K562 (cell line): ENCODE data around the gene CHRNB1. TPM values are rescaled to one million over a fixed set of nuclear protein-coding genes. Genes with fewer than 3 reads are reported as not detected.

Experiments
- ATAC-seq: fragments of 200-7000 bp; cut with Tn5 transposase; 3 replicates; pipeline ENCODE4 v1.9.1; 2020; ENCODE audit warnings: moderate library complexity
- BruUV-seq: library from RNA; stranded (reverse); fragments of 400-500 nt; replicated peaks from 2 replicates; lab custom pipeline; 2021; lab: Mats Ljungman, UMichigan
- CTCF ChIA-PET: fragments of 300-600 bp; formaldehyde crosslinking; extraction: SDS; loops from one replicate; lab custom pipeline; 2021; ENCODE audit warnings: low intra/inter-chr PET ratio; lab: Yijun Ruan, JAX
- POLR2A ChIA-PET: fragments of 300-600, 350-650 bp; sonication (Branson Sonifier 250); formaldehyde crosslinking; extraction: SDS; loops from one replicate; lab custom pipeline; 2021; ENCODE audit warnings: antibody characterized with exemption, inconsistent platforms; lab: Yijun Ruan, JAX
- DNase-seq, 4 experiments: peaks; one replicate each; pipeline versions ENCODE4 v3.0.0 to v3.0.0-alpha.2; 2011 to 2018; ENCODE audit warnings: low spot score in 3 of 4, mixed read lengths in 3 of 4; ENCODE audit errors: extremely low read depth in 1 of 4
- FAIRE-seq: peaks from 2 replicates; lab custom pipeline; 2011; peaks lifted over from hg19 to GRCh38; lab: Jason Lieb, UNC
- H2AFZ ChIP-seq: 2 replicates; pipeline ENCODE4 v1.6.0; 2011; ENCODE audit warnings: low read depth, low read length, control low read depth, inconsistent platforms
- H3K27ac ChIP-seq: fragments of 200-600 bp; 3 replicates; pipeline ENCODE4 v1.8.0; 2011; ENCODE audit warnings: low read depth, mild to moderate bottlenecking, control low read depth, inconsistent platforms, low read length, moderate library complexity, mixed read lengths; ENCODE audit errors: extremely low read depth
- H3K27me3 ChIP-seq, 2 experiments: fragments of 300-600 bp in 1 of 2; 2 replicates in 1 of 2; 3 replicates in 1 of 2; pipeline versions ENCODE4 v1.6.0 to v1.8.0; 2011; ENCODE audit warnings: inconsistent platforms in 2 of 2, low read length in 2 of 2, mild to moderate bottlenecking in 1 of 2, mixed read lengths in 1 of 2, moderate library complexity in 1 of 2; ENCODE audit not compliant: control insufficient read depth in 2 of 2, insufficient read depth in 2 of 2
- H3K36me3 ChIP-seq: fragments of 300-600 bp; 3 replicates; pipeline ENCODE4 v1.8.0; 2011; ENCODE audit warnings: mild to moderate bottlenecking, low read length, inconsistent platforms; ENCODE audit not compliant: control insufficient read depth, insufficient read depth
- H3K4me1 ChIP-seq, 2 experiments: fragments of 200-600 bp in 1 of 2; replicated peaks in 1 of 2; 2 replicates in 1 of 2; 3 replicates in 1 of 2; pipeline versions ENCODE4 v1.5.1 to v1.8.0; 2011; ENCODE audit warnings: inconsistent platforms in 2 of 2, low read length in 2 of 2, mild to moderate bottlenecking in 1 of 2, mixed read lengths in 1 of 2, moderate library complexity in 1 of 2; ENCODE audit not compliant: control insufficient read depth in 2 of 2, insufficient read depth in 2 of 2
- H3K4me2 ChIP-seq: 2 replicates; pipeline ENCODE4 v1.6.1; 2011; ENCODE audit warnings: low read length, control low read depth, inconsistent platforms, mixed read lengths; ENCODE audit not compliant: insufficient read depth
- H3K4me3 ChIP-seq: fragments of 200-600 bp; sonication (generic), shearing (Covaris generic); 2 replicates; pipeline ENCODE4 v1.5.1; 2016; ENCODE audit warnings: control low read depth, inconsistent platforms
- H3K79me2 ChIP-seq: fragments of 200-600 bp; 3 replicates; pipeline ENCODE4 v1.8.0; 2011; ENCODE audit warnings: low read length, inconsistent platforms; ENCODE audit not compliant: control insufficient read depth, insufficient read depth
- H3K9ac ChIP-seq, 2 experiments: 2 replicates each; pipeline versions ENCODE4 v1.6.0 to v1.6.1; 2011; ENCODE audit warnings: low read depth in 2 of 2, low read length in 2 of 2, control low read depth in 1 of 2, inconsistent platforms in 1 of 2, mild to moderate bottlenecking in 1 of 2, mixed read lengths in 1 of 2; ENCODE audit not compliant: insufficient read depth in 1 of 2
- H3K9me1 ChIP-seq: one replicate; pipeline ENCODE4 v1.6.0; 2011; ENCODE audit warnings: inconsistent platforms, mild to moderate bottlenecking, low read length, moderate library complexity; ENCODE audit not compliant: control insufficient read depth, insufficient read depth
- H3K9me3 ChIP-seq: replicated peaks from 2 replicates; pipeline ENCODE4 v1.5.1; 2011; ENCODE audit warnings: low read depth, low read length, inconsistent platforms; ENCODE audit not compliant: control insufficient read depth, insufficient read depth
- H4K20me1 ChIP-seq: replicated peaks from 2 replicates; pipeline ENCODE4 v1.6.1; 2011; ENCODE audit warnings: low read length, inconsistent platforms, mixed read lengths; ENCODE audit not compliant: control insufficient read depth, insufficient read depth
- BCOR ChIP-seq: fragments of 450-650 bp; IDR thresholded peaks from 2 replicates; pipeline ENCODE4 v1.6.1; 2016
- CXXC5 ChIP-seq: fragments of 250-450 bp; sonication (Bioruptor Pico); IDR thresholded peaks from 2 replicates; pipeline ENCODE4 v1.8.0; 2022; ENCODE audit warnings: inconsistent platforms, mild to moderate bottlenecking, moderate library complexity
- FOS ChIP-seq: IDR thresholded peaks from 3 replicates; pipeline ENCODE4 v1.6.1; 2011; ENCODE audit not compliant: insufficient read length; ENCODE audit errors: extremely low read depth
- FOXK2 ChIP-seq, 2 experiments: fragments of 450-650 bp; IDR thresholded peaks in 1 of 2; conservative IDR thresholded peaks in 1 of 2; 2 replicates each; pipeline ENCODE4 v1.6.1; 2016; ENCODE audit warnings: low read depth in 2 of 2, mild to moderate bottlenecking in 1 of 2
- GATAD2B ChIP-seq: fragments of 450-650 bp; IDR thresholded peaks from 2 replicates; pipeline ENCODE4 v1.6.1; 2017; ENCODE audit warnings: mild to moderate bottlenecking, borderline replicate concordance
- HLTF ChIP-seq: fragments of 450-650 bp; IDR thresholded peaks from 2 replicates; pipeline ENCODE4 v1.6.1; 2016
- HNRNPH1 ChIP-seq: fragments of 200-400 bp; formaldehyde crosslinking; optimal IDR thresholded peaks from 2 replicates; pipeline ENCODE3; 2017; ENCODE audit warnings: low read depth, mild to moderate bottlenecking, low read length, moderate library complexity
- KDM1A ChIP-seq, 2 experiments: fragments of 450-650 bp; IDR thresholded peaks; 2 replicates each; pipeline ENCODE4 v1.6.1; 2016; ENCODE audit warnings: mild to moderate bottlenecking in 2 of 2
- KHSRP ChIP-seq: fragments of 450-650 bp; IDR thresholded peaks from 2 replicates; pipeline ENCODE4 v1.6.1; 2017
- NFIC ChIP-seq: fragments of 450-650 bp; IDR thresholded peaks from 2 replicates; pipeline ENCODE4 v1.6.1; 2017; ENCODE audit warnings: mild to moderate bottlenecking, inconsistent platforms
- NR2C1 ChIP-seq, 2 experiments: fragments of 450-650 bp; IDR thresholded peaks; 2 replicates each; pipeline ENCODE4 v1.6.1; 2017; ENCODE audit warnings: mild to moderate bottlenecking in 2 of 2, antibody characterized with exemption in 1 of 2, inconsistent platforms in 1 of 2, missing compliant biosample characterization in 1 of 2, missing genetic modification characterization in 1 of 2
- PYGO2 ChIP-seq: fragments of 450-650 bp; IDR thresholded peaks from 2 replicates; pipeline ENCODE4 v1.6.1; 2016; ENCODE audit warnings: mild to moderate bottlenecking, missing genetic modification characterization, moderate library complexity, missing compliant biosample characterization
- RBM15 ChIP-seq: fragments of 200-400 bp; formaldehyde crosslinking; IDR thresholded peaks from 2 replicates; pipeline ENCODE4 v1.6.1; 2018; ENCODE audit warnings: mild to moderate bottlenecking, low read length, moderate library complexity; ENCODE audit not compliant: insufficient read depth
- RBM17 ChIP-seq: fragments of 200-400 bp; formaldehyde crosslinking; IDR thresholded peaks from 2 replicates; pipeline ENCODE4 v1.6.1; 2017; ENCODE audit warnings: low read depth, mild to moderate bottlenecking, low read length, borderline replicate concordance
- SMAD4 ChIP-seq: fragments of 250-450 bp; sonication (Bioruptor Pico); conservative IDR thresholded peaks from 2 replicates; pipeline ENCODE4 v1.8.0; 2021; ENCODE audit warnings: inconsistent platforms, mild to moderate bottlenecking, moderate library complexity
- SMARCA4 ChIP-seq: fragments of 450-650 bp; IDR thresholded peaks from 2 replicates; pipeline ENCODE4 v1.6.1; 2016
- ZBTB34 ChIP-seq: fragments of 250-450 bp; sonication (Bioruptor Pico); IDR thresholded peaks from 2 replicates; pipeline ENCODE4 v1.8.0; 2021; ENCODE audit warnings: mild to moderate bottlenecking, moderate library complexity
- ZBTB7A ChIP-seq: IDR thresholded peaks from 2 replicates; pipeline ENCODE4 v1.6.1; 2011; ENCODE audit warnings: low read depth, mild to moderate bottlenecking, low read length, moderate library complexity, borderline replicate concordance; ENCODE audit not compliant: control insufficient read depth
- ZKSCAN8 ChIP-seq: fragments of 200-800 bp; sonication (Bioruptor generic); IDR thresholded peaks from 2 replicates; pipeline ENCODE4 v1.6.1; 2016; ENCODE audit warnings: missing genetic modification characterization, missing compliant biosample characterization
- ZNF124 ChIP-seq: sonication (generic); formaldehyde crosslinking; IDR thresholded peaks from 2 replicates; pipeline ENCODE4 v1.8.1; 2022; ENCODE audit warnings: missing genetic modification reagents
- ZNF143 ChIP-seq: sonication (generic); formaldehyde crosslinking; IDR thresholded peaks from 2 replicates; pipeline ENCODE4 v1.9.0; 2022; ENCODE audit warnings: mild to moderate bottlenecking, missing genetic modification reagents
- ZNF197 ChIP-seq: fragments of 200-800 bp; sonication (Bioruptor generic); IDR thresholded peaks from 2 replicates; pipeline ENCODE4 v1.6.1; 2016; ENCODE audit warnings: low read depth, missing genetic modification characterization, missing compliant biosample characterization
- ZNF280B ChIP-seq: fragments of 250-450 bp; sonication (Bioruptor Pico); IDR thresholded peaks from 2 replicates; pipeline ENCODE4 v1.5.1; 2021; ENCODE audit warnings: mild to moderate bottlenecking
- ZNF785 ChIP-seq: fragments of 250-450 bp; sonication (Bioruptor Pico); IDR thresholded peaks from 2 replicates; pipeline ENCODE4 v1.4.0; 2020; ENCODE audit warnings: mild to moderate bottlenecking
- WGBS: fragments of 100-300 bp; shearing (Covaris generic); methylation state at CpG from one replicate; pipeline ENCODE4 v1.1.6; 2016; ENCODE audit warnings: low coverage, mixed read lengths; ENCODE audit not compliant: insufficient coverage; ENCODE audit errors: missing lambda C conversion rate; 5-methylcytosine and 5-hydroxymethylcytosine counted together
- in situ Hi-C: fragments of 300-500 bp; cut with MboI; formaldehyde crosslinking; loops from 4 replicates; pipeline ENCODE4 v1.15.0; 2018; ENCODE audit warnings: inconsistent platforms, mixed read lengths
- intact Hi-C: fragments of 100-400 bp; cut with micrococcal nuclease; formaldehyde crosslinking; loops from 2 replicates; pipeline ENCODE4 v1.14.2; 2022
- polyA plus RNA-seq, 8 experiments: library from polyadenylated mRNA; depleted of rRNA in 4 of 8; stranded (reverse) in 5 of 8; unstranded in 3 of 8; fragments of >200 nt; fragmentation: Nextera tagmentation in 2 of 8; fragmentation: Illumina TruSeq in 1 of 8; extraction: Ambion mirVana in 2 of 8; extraction: Trizol in 1 of 8; gene quantifications; 2 replicates each; pipeline versions ENCODE4 v1.2.1 to v1.2.3, GENCODE V29; 2011 to 2014; ENCODE audit warnings: inconsistent platforms in 1 of 8, missing spikeins in 1 of 8
- total RNA-seq, 7 experiments: library from RNA; depleted of rRNA in 6 of 7; stranded (reverse); fragments of >200 nt in 6 of 7; fragmentation: Illumina TruSeq in 2 of 7; extraction: Trizol in 2 of 7; gene quantifications; 2 replicates each; pipeline versions ENCODE4 v1.2.1 to v1.2.3, GENCODE V29; 2011 to 2021; ENCODE audit warnings: low replicate concordance in 1 of 7

CHRNB1 gene
- total and polyA plus RNA-seq, 9 of the 15 experiments (the other 6 are each of a cell fraction or from before 2014, with no cell fraction given) = 4.7 to 12.3 (median 6.8) TPM

- no peak for FAIRE-seq
- no peak for DNase-seq
- no peaks in the 10 kb centered on the region for H3K27me3 ChIP-seq
- no peak for ATAC-seq
- in situ Hi-C loops = no loop called here
- no peaks in the 10 kb centered on the region for H3K9me3 ChIP-seq
- no peak overlapping the region for H3K27ac ChIP-seq
- peak overlapping the region in 1 of 2 experiments; percentile 17; a peak in 1 of 4 replicates for H3K9ac ChIP-seq
- CTCF ChIA-PET = no interaction called here
- intact Hi-C loops = no loop called here
- POLR2A ChIA-PET = interaction anchor here (0.5 to 2.0 kb wide), 5 partner anchors 35 to 410 kb away, joined by 3 to 8 read pairs (median 3); partner anchors contain the start of genes POLR2A and SAT2
- no peaks in the 10 kb centered on the region; the same call in 2 of the 3 replicates for H3K79me2 ChIP-seq
- peaks cover 3% of the 10 kb centered on the region for H3K9me1 ChIP-seq
- no peak overlapping the region for H3K4me2 ChIP-seq
- H4K20me1 ChIP-seq = no peaks in the 10 kb centered on the region
- H2AFZ ChIP-seq = no peak overlapping the region
- WGBS = no CpG with 5 or more reads among the region's 2 CpGs
- BruUV-seq = no TSS peak
- H3K36me3 ChIP-seq = no peaks in the 10 kb centered on the region
- H3K4me3 ChIP-seq = no peak overlapping the region
- peaks cover 18 to 73% of the 10 kb centered on the region in 2 experiments; a peak in 4 of 5 replicates for H3K4me1 ChIP-seq
- 0 out of 2 replicates have a peak, but pooled peaks have one; percentile 37 for TF ChIP-seq BCOR
- TF ChIP-seq ZNF124 (CRISPR knock-in tag) = no peak
- TF ChIP-seq NR2C1 (IDR thresholded peaks at IDR 0.05) = no peak
- no peak for TF ChIP-seq NR2C1 (tag; IDR thresholded peaks at IDR 0.05)
- TF ChIP-seq SMARCA4 = no peak
- peak; percentile 20; the same call in 1 of the 2 replicates for TF ChIP-seq NFIC
- no peak for TF ChIP-seq ZNF143 (CRISPR knock-in tag)
- no peak for TF ChIP-seq ZBTB34 (CRISPR knock-in tag)
- TF ChIP-seq HNRNPH1 = no peak
- TF ChIP-seq GATAD2B = no peak
- no peak for TF ChIP-seq SMAD4 (CRISPR knock-in tag)
- TF ChIP-seq RBM15 = no peak
- TF ChIP-seq CXXC5 (CRISPR knock-in tag) = no peak
- TF ChIP-seq FOS = no peak
- no peak for TF ChIP-seq ZKSCAN8 (CRISPR knock-in tag)
- TF ChIP-seq HLTF = no peak
- no peak for TF ChIP-seq PYGO2 (tag)
- TF ChIP-seq RBM17 = no peak
- TF ChIP-seq ZNF785 = no peak
- TF ChIP-seq KDM1A (IDR thresholded peaks at IDR 0.05) = peak in 1 of 2 experiments; percentile 76; a peak in 2 of 4 replicates
- TF ChIP-seq ZNF280B (CRISPR knock-in tag) = no peak
- no peak for TF ChIP-seq KHSRP
- no peak for TF ChIP-seq FOXK2 (conservative IDR thresholded peaks at IDR 0.05 in 1 of 2, IDR thresholded peaks at IDR 0.05 in 1 of 2; ENCODE audit: low read depth in 2 of 2)
- no peak for TF ChIP-seq ZBTB7A
- no peak for TF ChIP-seq ZNF197 (CRISPR knock-in tag)
Observed at GRCh38 chr17:7442142-7442541, 2.7 kb upstream of the CHRNB1 start.
